Measurements from ENCODE around the gene OR2W1.

Gene OR2W1

GRCh38 chr6:28996844-28997510 lies 48.0 kb downstream of the OR2W1 start:
- DNase-seq (ENCODE audit: low read depth), result no peak

- DNase-seq (ENCODE audit: low read depth), result no peak
Measured at GRCh38 chr6:28995093-28995650, 49.8 kb downstream of the OR2W1 start.
